Right lobe of liver (tissue), 6 donors: ENCODE measurements around the gene LRRC42. TPM values are rescaled to one million over a fixed set of nuclear protein-coding genes. Genes with fewer than 3 reads are reported as not detected.

Experiments used
- ATAC-seq, 4 donors: fragments of 200-7000 bp; cut with Tn5 transposase; one replicate each; pipeline ENCODE4 v1.9.1; 2020; ENCODE audit warnings: mild to moderate bottlenecking in 4 of 4, moderate library complexity in 4 of 4
- DNase-seq, 3 donors: peaks; one replicate each; pipeline ENCODE4 v3.0.0-alpha.2; 2020
- H3K27ac ChIP-seq, 3 donors: fragments of 200-600 bp; one replicate each; pipeline ENCODE4 v1.8.0; 2022
- H3K27me3 ChIP-seq, 2 donors: fragments of 200-600 bp; one replicate each; pipeline ENCODE4 v1.8.0; 2022
- H3K36me3 ChIP-seq, 4 donors: fragments of 200-600 bp; sonication (generic) in 1 of 4; one replicate each; pipeline versions ENCODE4 v1.5.1 to v1.8.0; 2017 to 2022; ENCODE audit warnings: control low read depth in 1 of 4
- H3K4me1 ChIP-seq, 4 donors: fragments of 200-600 bp; sonication (generic) in 1 of 4; one replicate each; pipeline versions ENCODE4 v1.5.1 to v1.8.0; 2017 to 2022; ENCODE audit warnings: control low read depth in 1 of 4
- H3K4me3 ChIP-seq, 3 donors: fragments of 200-600 bp; one replicate each; pipeline ENCODE4 v1.8.0; 2022
- H3K9me3 ChIP-seq, 4 donors: fragments of 200-600 bp; sonication (generic) in 1 of 4; one replicate each; pipeline versions ENCODE4 v1.5.1 to v1.8.0; 2017 to 2022; ENCODE audit warnings: control low read depth in 1 of 4
- CTCF ChIP-seq, 4 donors: fragments of 200-600 bp in 3 of 4; fragments of 450-650 bp in 1 of 4; IDR thresholded peaks; one replicate each; pipeline versions ENCODE4 v1.5.1 to v1.8.0; 2016 to 2022; ENCODE audit warnings: antibody characterized with exemption in 4 of 4, mild to moderate bottlenecking in 2 of 4
- POLR2A ChIP-seq: fragments of 450-650 bp; IDR thresholded peaks from one replicate; pipeline ENCODE4 v1.6.1; 2017; ENCODE audit warnings: antibody characterized with exemption, mild to moderate bottlenecking
- WGBS: methylation state at CpG from one replicate; pipeline ENCODE4 v1.1.6; 2018; ENCODE audit warnings: low coverage, low lambda C conversion rate; ENCODE audit not compliant: insufficient coverage; ENCODE audit errors: missing lambda C conversion rate; 5-methylcytosine and 5-hydroxymethylcytosine counted together
- intact Hi-C, 2 donors: fragments of 100-400 bp; cut with DNase I; formaldehyde crosslinking; loops; one replicate each; pipeline versions ENCODE4 v1.11.2 to v1.14.1; 2022
- total RNA-seq, 6 experiments: library from RNA; depleted of rRNA in 2 of 6; stranded (reverse); fragments of >200 nt in 2 of 6; fragmentation: NEBNext Ultra II Directional in 3 of 6; extraction: Animal tissue kit (Norgen Biotek cat#: 25700) in 3 of 6; gene quantifications; one replicate each; pipeline versions ENCODE4 v1.1.0 to v1.2.4, GENCODE V29; 2016 to 2023
- donor health status: DM: no; HTN: yes; CAD: no.
- donor health status: DM: no; HTN: no; CAD: no.
- donor health status: DM: no; HTN: no; CAD: no.
- donor health status: DM: no; HTN: yes; CAD: no.
- donor health status: DM: no; HTN: yes; CAD: no.

The LRRC42 gene
- total RNA-seq, 6 experiments from 2014 or later, result 9.7 to 19.9 (median 14.8) TPM

- Histone ChIP-seq H3K27ac (no peak overlapping the region), H3K4me1 (no peaks in the 10 kb centered on the region), H3K9me3 (no peaks in the 10 kb centered on the region), H3K36me3 (peaks cover 0 to 14% (median 4%) of the 10 kb centered on the region in 4 donors), H3K4me3 (no peak overlapping the region), H3K27me3 (no peaks in the 10 kb centered on the region)
- ATAC-seq (no peak), DNase-seq (no peak)
- 94% methylated on average over 2 of the region's 2 CpGs for WGBS
- TF ChIP-seq POLR2A, result no peak
- TF ChIP-seq CTCF (IDR thresholded peaks at IDR 0.05), result no peak
- intact Hi-C loops, result no loop called here
Observed at GRCh38 chr1:53927376-53927881, 18.7 kb upstream of the LRRC42 start.

GRCh38 chr1:53929246-53929960 is 16.7 kb upstream of the LRRC42 start:
- H3K9me3 ChIP-seq, result no peaks in the 10 kb centered on the region
- intact Hi-C loops, result no loop called here

GRCh38 chr1:53930932-53931331 is 15.2 kb upstream of the LRRC42 start:
- Histone ChIP-seq H3K36me3 (peaks cover 0 to 14% (median 4%) of the 10 kb centered on the region in 4 donors), H3K4me3 (no peak overlapping the region), H3K4me1 (no peaks in the 10 kb centered on the region), H3K9me3 (no peaks in the 10 kb centered on the region), H3K27ac (no peak overlapping the region), H3K27me3 (no peaks in the 10 kb centered on the region)
- TF ChIP-seq CTCF (IDR thresholded peaks at IDR 0.05), result no peak
- no peak for TF ChIP-seq POLR2A
- DNase-seq (no peak), ATAC-seq (no peak)
- intact Hi-C loops, result no loop called here
- 90% methylated on average over 3 of the region's 3 CpGs for WGBS

More at GRCh38 chr1:53929246-53929960, 16.7 kb upstream of the LRRC42 start:
- Histone ChIP-seq H3K4me1 (no peaks in the 10 kb centered on the region), H3K4me3 (no peak overlapping the region), H3K36me3 (peaks cover 0 to 14% (median 4%) of the 10 kb centered on the region in 4 donors), H3K27ac (no peak overlapping the region), H3K27me3 (no peaks in the 10 kb centered on the region)
- WGBS, result 90% methylated on average over 2 of the region's 2 CpGs
- TF ChIP-seq CTCF (IDR thresholded peaks at IDR 0.05) (no peak), POLR2A (no peak)
- no peak for DNase-seq
- ATAC-seq, result no peak

GRCh38 chr1:53931523-53931922 is 14.6 kb upstream of the LRRC42 start:
- ATAC-seq (no peak), DNase-seq (no peak)
- WGBS, result 100% methylated on average over 2 of the region's 2 CpGs
- no peaks in the 10 kb centered on the region for H3K27me3 ChIP-seq
- H3K36me3 ChIP-seq, result peaks cover 0 to 14% (median 4%) of the 10 kb centered on the region in 4 donors
- H3K4me1 ChIP-seq, result no peaks in the 10 kb centered on the region
- no peak overlapping the region for H3K4me3 ChIP-seq
- H3K27ac ChIP-seq, result no peak overlapping the region
- no peak for TF ChIP-seq CTCF (IDR thresholded peaks at IDR 0.05)
- TF ChIP-seq POLR2A, result no peak
- intact Hi-C loops, result no loop called here
- H3K9me3 ChIP-seq, result no peaks in the 10 kb centered on the region
